MG63 (cell line): ENCODE measurements around the gene CXCL14. TPM values are rescaled to one million over a fixed set of nuclear protein-coding genes. Genes with fewer than 3 reads are reported as not detected.

Experiments
- DNase-seq: peaks from one replicate; pipeline ENCODE4 v3.0.0-alpha.2; 2020
- H3K27me3 ChIP-seq: fragments of 250-450 bp; sonication (Bioruptor Pico); 2 replicates; pipeline ENCODE4 v1.5.1; 2020; ENCODE audit warnings: mild to moderate bottlenecking, moderate library complexity
- H3K36me3 ChIP-seq: fragments of 250-450 bp; sonication (Bioruptor Pico); 2 replicates; pipeline ENCODE4 v1.5.1; 2020; ENCODE audit warnings: mild to moderate bottlenecking, moderate library complexity
- H3K4me3 ChIP-seq: fragments of 250-450 bp; sonication (Bioruptor Pico); 2 replicates; pipeline ENCODE4 v1.5.1; 2020; ENCODE audit warnings: mild to moderate bottlenecking, moderate library complexity
- H3K9me3 ChIP-seq: fragments of 250-450 bp; sonication (Bioruptor Pico); 2 replicates; pipeline ENCODE4 v1.5.1; 2020; ENCODE audit warnings: mild to moderate bottlenecking, moderate library complexity
- total RNA-seq: library from RNA; depleted of rRNA; stranded (reverse); fragments of >200 nt; shearing (Covaris generic); gene quantifications from 2 replicates; pipeline ENCODE4 v1.2.3, GENCODE V29; 2014; ENCODE audit warnings: low replicate concordance

CXCL14 gene
- total RNA-seq, 1 experiment from 2014 or later = 0.76 TPM

DNA sequence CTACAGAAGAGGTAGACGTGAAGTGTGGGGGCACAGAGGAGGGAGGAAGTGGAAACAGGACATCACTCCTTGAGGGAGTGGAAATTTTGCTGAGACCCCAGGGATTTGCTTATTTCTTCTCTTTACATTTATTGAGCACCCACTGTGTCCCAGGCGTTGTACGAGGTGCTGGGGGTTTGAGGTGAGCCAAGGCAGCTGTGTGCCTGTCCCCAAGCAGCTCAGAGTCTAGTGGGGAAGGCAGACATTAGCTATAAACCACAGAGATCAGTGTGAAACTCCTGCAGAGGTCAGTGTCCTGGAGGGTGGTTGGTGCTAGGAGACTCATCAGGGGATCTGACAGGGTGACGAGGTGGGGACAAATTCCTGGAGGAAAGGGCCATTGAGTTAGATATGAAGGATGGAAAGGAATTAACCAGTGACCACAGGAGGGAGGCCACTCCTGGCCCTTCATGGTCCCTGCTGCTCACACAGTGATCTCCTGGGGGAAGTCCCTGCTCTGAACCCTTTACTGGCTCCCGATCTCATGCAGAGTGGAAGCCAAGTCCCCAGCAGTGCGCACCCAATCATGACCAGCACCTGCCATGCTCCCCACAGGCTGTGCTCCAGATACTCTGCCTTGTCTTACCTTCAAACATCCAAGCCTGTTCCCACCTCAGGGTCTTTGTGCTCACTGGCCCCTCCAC lies 3.4 kb upstream of the CXCL14 start:
- DNase-seq = no peak
- Histone ChIP-seq H3K4me3 (no peak overlapping the region), H3K27me3 (peaks cover 81% of the 10 kb centered on the region), H3K9me3 (no peaks in the 10 kb centered on the region), H3K36me3 (no peaks in the 10 kb centered on the region)

DNA sequence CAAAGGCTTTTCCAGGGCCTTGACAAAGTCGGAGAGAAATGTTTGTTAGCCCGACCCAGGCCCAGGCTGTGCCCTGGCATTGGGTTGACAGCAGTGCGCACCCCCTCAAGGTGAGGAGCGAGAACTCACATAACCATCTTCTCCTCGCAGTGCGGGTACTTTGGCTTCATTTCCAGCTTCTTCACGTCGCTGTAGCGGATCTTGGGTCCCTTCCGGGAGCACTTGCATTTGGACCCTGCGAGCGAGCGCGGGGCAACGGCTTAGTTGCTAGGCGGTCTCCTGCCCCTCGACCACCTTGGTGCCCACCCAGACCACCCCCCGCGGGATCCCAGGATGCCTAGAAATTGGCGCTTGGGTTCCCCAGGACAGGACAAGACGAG lies 496 bp downstream of the CXCL14 start:
- Histone ChIP-seq H3K4me3 (peak overlapping the region; percentile 28), H3K27me3 (peaks cover 53% of the 10 kb centered on the region), H3K9me3 (no peaks in the 10 kb centered on the region), H3K36me3 (no peaks in the 10 kb centered on the region)
- DNase-seq = no peak

DNA sequence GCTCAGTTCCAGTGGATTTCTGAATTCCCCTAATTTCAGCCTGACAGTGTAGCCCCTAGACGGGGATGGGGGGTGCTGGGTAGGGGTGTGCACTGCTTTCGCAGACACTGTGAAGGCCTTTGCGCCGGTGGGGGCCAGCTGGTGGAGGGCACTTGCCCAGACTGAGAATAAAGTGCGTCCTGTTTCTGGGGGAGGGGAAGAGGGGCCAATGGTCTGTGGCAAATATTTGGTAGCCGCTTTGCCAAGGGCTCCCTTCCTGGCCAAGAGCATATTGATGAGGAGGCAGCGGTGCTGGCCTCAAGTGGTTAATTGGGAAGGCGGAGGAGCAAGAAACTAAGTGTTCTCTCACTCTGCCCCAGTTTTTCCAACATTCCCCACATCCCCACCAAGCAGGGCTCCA lies 1.4 kb downstream of the CXCL14 start:
- H3K27me3 ChIP-seq = peaks cover 45% of the 10 kb centered on the region
- no peak for DNase-seq
- no peak overlapping the region for H3K4me3 ChIP-seq
- no peaks in the 10 kb centered on the region for H3K36me3 ChIP-seq
- H3K9me3 ChIP-seq = no peaks in the 10 kb centered on the region

DNA sequence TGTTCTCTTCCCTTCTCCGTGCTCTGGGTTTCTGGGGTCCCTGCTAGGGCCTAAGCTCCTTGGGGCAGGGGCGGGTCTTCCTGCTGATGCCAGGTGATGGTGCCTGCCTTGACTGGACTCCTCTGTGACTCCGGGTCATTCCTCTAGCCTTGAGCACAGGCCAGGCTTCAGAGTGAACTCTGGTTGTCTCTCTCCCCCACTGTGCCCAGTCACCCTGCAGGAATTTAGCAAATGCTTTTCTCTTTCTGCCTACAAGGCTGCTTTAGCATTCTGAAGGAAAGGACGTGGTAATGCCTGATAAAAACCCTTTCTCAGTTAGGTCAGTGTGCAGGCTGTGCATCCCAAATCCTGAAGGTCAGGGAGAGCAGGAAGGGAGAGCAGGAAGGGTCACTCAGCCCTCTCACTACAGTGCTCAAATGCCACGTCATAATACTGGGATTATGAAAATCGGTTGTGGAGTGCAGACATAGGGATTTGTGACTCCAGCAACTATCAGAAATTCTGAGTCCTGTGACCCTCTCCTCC lies 2.7 kb downstream of the CXCL14 start:
- no peaks in the 10 kb centered on the region for H3K36me3 ChIP-seq
- no peak overlapping the region for H3K4me3 ChIP-seq
- H3K27me3 ChIP-seq = peaks cover 35% of the 10 kb centered on the region
- DNase-seq = peak; percentile 77
- H3K9me3 ChIP-seq = no peaks in the 10 kb centered on the region

DNA sequence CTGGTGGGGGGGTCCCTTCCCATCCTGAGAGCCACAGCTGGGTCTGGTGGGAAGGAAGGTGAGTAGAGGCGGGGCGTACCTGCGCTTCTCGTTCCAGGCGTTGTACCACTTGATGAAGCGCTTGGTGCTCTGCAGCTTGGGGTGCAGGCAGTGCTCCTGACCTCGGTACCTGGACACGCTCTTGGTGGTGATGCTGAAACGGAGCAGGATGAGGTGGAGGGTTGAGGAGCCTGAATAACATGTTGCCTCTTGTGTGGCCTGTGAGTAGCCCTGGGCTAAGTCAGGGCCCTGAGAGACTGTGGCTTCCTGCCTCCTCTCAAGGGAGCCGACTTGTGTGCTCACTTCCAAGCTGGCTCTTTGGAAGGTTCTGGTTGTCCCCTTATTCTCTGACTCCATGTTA lies 4.3 kb downstream of the CXCL14 start:
- H3K36me3 ChIP-seq = no peaks in the 10 kb centered on the region
- H3K27me3 ChIP-seq = peaks cover 27% of the 10 kb centered on the region
- H3K4me3 ChIP-seq = no peak overlapping the region
- DNase-seq = no peak
- H3K9me3 ChIP-seq = no peaks in the 10 kb centered on the region

DNA sequence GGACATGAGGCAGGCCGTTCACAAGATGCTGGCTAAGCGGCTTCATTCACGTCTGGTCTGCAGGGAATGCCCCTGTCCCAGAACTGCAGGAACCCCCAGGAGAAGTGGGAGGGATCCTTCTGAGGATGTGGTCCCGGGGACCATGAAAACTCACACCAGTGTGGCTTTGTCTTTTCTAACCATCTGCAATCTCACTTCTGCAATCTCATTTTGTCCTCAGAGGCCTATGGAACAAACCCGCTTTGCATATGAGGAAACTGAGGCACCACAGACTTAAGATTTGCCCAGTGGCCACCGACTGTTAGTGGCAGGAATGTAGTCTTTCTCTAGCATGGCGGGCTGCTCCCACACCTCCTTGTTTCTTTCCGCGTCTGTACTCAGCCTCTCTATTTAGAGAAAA lies 6.9 kb downstream of the CXCL14 start:
- DNase-seq = no peak
- H3K9me3 ChIP-seq = no peaks in the 10 kb centered on the region
- peaks cover 8% of the 10 kb centered on the region; the same call in 1 of the 2 replicates for H3K27me3 ChIP-seq
- no peaks in the 10 kb centered on the region for H3K36me3 ChIP-seq
- H3K4me3 ChIP-seq = no peak overlapping the region

DNA sequence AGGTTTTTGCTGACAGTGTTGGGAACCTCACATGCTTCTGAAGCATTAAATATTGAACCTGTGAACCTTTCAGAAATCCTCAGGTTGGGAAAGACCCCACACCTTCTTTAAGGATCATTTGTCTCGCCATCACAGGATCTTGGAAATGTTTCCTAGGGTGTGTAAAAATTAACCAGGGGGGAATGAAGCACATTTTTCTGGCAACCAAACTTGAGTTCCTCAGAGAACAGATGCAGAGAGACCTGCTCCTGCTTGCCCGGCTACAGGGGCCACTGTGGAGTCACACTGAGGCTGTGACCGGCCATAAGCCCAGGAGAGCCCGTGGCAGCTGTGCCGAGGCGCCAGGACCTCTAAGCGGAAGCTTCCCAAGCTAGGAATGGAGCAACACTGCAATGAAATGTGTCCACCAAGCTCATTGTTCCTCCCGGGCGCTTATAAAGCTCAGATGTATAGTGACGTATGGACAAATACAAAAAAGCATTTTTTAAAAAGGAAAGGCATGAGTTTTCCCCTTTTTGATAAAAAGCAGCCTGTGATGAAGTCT lies 7.7 kb downstream of the CXCL14 start:
- H3K27me3 ChIP-seq = peaks cover 8% of the 10 kb centered on the region; the same call in 1 of the 2 replicates
- no peak for DNase-seq
- no peaks in the 10 kb centered on the region for H3K36me3 ChIP-seq
- H3K4me3 ChIP-seq = no peak overlapping the region
- H3K9me3 ChIP-seq = no peaks in the 10 kb centered on the region

DNA sequence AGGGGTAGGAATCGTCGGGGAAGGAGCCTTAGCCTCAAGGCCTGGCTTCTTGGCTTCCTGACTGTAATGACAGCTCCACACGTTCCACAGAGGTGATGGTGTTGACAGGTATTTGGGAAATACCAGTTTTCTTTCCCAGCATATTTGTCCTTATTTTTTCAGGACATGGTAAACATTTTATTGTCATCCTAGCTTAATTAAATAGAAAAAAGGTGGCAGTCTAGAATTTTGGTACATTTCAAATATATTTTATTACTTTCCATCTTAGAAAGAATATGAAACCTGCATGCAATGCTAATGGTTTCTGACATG lies 8.4 kb downstream of the CXCL14 start:
- H3K9me3 ChIP-seq = no peaks in the 10 kb centered on the region
- DNase-seq = no peak
- H3K27me3 ChIP-seq = peaks cover 12% of the 10 kb centered on the region
- H3K4me3 ChIP-seq = no peak overlapping the region
- no peaks in the 10 kb centered on the region for H3K36me3 ChIP-seq

DNA sequence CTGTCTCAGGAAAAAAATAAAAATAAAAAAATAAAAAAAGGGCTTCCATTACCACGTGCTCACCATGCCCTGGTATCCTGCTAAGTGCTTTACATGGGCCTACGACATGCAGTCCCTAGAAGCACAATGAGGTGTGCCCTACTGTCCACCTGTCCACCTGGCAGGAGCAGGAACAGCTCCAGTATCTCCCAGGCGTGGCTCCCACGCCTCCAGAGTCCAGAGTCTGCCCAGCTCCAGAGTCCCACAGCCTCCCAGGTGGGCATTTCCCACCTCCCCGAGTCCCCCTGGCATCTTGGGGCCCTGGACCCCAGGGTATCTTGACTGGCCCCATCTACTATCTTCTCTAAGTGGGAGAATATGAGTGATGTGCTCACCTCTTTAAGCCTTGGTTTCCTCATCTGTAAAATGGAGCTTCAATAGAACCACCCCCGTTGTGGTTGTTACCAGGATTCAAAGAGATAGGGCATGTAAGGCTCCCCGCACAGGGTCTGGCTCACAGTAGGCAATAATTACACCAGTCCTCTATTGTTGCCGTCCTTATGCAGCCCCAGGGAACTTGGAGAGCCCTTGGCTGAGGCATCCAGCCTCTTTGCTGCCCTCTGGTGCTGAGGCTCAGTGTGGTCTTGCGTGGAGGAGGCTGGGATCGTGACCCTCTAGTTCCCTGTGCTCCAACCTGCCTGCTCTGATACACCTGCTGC lies 8.9 kb downstream of the CXCL14 start:
- Histone ChIP-seq H3K9me3 (no peaks in the 10 kb centered on the region), H3K27me3 (peaks cover 13% of the 10 kb centered on the region), H3K4me3 (no peak overlapping the region), H3K36me3 (no peaks in the 10 kb centered on the region)
- peak; percentile 60 for DNase-seq

DNA sequence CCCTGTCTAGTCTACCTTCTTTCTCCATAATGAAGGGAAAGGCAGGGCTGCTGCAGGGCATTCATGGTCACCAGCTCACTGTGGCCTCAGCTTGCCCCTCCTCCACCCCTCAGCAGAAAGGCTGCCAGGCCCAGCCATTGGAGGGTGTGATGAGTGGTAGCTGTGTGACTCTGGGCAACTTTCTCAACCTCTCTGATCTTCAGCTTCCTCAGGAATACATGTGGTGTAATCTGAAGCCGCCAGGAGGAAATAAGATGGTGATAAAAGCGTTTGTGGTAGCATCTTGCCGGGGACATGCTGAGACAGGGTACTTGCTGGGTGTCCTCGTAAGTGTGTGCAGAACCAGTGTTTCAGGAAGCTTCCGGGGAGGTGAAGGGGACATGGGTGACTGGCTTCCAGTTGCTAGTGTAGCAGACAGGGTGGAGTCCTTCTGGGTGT lies 9.8 kb downstream of the CXCL14 start:
- peaks cover 13% of the 10 kb centered on the region for H3K27me3 ChIP-seq
- no peaks in the 10 kb centered on the region for H3K36me3 ChIP-seq
- no peak overlapping the region for H3K4me3 ChIP-seq
- DNase-seq = no peak
- H3K9me3 ChIP-seq = no peaks in the 10 kb centered on the region

DNA sequence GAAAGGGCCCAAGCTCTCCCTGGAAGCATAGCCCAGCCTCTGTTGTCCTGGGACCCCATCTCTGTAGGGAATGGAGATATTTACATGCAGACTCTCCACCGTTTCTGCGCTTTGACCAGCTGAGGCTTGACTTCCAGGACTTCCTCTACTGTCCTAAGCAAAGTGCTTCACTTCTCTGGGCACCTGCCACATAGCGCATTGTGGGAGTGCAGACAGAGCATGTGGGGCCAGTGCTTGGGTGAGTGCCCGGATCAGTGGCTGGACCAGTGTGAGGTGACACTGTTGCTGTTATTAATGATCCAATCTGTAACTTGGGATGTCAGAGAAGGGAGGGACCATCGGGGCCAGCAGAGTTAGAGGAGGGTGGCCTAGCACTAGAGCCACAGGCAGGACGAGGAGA lies 10.5 kb downstream of the CXCL14 start:
- no peak for DNase-seq
- Histone ChIP-seq H3K9me3 (no peaks in the 10 kb centered on the region), H3K4me3 (no peak overlapping the region), H3K36me3 (no peaks in the 10 kb centered on the region), H3K27me3 (peaks cover 13% of the 10 kb centered on the region)

DNA sequence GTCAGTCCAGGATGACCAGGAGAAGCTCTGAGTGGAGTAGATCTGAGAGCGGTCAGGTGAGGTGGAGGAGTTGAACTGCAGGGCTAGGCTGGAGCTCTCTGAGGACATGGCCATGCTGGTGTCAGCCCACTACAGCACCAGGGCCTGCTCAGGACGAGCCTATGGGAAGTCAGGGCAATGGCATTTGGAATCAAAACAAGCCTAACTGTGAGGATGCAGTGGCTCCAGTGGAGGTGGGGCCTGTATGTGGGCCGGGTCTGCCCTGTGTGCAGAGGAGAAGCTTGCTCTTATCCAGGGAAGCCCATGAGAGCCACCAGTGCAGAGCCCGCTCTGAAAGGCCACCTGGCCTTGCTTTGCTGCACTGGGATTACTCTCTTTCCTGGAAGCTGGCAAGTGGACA lies 11.1 kb downstream of the CXCL14 start:
- H3K36me3 ChIP-seq = no peaks in the 10 kb centered on the region
- H3K9me3 ChIP-seq = no peaks in the 10 kb centered on the region
- H3K27me3 ChIP-seq = peaks cover 13% of the 10 kb centered on the region
- no peak for DNase-seq
- H3K4me3 ChIP-seq = no peak overlapping the region

DNA sequence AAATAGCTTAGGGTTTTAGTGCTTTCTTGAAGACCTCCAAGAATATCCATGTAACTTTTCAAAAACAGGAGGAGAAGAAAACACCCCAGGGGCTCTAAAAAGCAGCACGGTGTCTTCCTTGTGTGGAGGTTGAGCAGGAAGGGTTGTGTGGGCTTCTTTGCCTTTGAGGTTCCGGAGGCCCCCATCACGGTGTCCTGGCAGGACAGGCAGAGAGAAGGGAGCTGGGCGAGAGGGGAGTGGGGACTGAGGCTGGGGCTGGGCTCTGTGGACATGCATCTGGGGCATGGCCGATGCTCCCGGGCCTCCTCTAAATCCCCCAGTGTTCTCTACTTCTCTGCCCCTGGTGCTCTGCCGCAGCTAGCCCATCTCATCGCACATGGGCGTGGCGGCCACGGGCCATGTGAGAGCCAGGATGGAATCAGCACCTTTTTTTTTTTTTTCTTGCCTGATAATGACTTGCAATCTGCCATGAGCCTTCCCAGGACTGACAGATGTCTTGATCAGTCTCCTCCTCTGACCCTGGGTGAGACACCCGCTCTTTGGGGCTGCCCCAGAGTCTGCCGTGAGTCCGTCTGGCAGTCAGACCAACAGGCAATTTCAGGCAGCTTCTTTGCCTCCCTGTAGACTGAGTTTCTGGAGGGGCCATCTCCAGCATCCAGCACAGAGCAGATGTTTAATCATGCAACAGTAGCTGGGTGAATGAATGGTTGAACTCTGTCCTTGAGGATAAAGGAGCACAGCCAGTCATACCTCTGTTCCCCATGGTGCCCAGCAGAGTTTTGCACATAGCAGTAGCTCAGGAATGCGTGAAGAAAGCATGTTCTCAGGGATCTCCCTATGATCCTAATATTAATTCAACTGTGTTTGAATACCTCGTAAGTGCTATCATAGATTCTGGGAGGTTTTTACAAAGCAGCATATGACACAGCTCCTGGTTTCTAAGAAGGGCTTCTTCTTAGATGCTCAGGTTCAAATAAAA lies 12.1 kb downstream of the CXCL14 start:
- H3K27me3 ChIP-seq = peaks cover 13% of the 10 kb centered on the region
- no peak overlapping the region for H3K4me3 ChIP-seq
- no peaks in the 10 kb centered on the region for H3K36me3 ChIP-seq
- H3K9me3 ChIP-seq = no peaks in the 10 kb centered on the region
- no peak for DNase-seq

DNA sequence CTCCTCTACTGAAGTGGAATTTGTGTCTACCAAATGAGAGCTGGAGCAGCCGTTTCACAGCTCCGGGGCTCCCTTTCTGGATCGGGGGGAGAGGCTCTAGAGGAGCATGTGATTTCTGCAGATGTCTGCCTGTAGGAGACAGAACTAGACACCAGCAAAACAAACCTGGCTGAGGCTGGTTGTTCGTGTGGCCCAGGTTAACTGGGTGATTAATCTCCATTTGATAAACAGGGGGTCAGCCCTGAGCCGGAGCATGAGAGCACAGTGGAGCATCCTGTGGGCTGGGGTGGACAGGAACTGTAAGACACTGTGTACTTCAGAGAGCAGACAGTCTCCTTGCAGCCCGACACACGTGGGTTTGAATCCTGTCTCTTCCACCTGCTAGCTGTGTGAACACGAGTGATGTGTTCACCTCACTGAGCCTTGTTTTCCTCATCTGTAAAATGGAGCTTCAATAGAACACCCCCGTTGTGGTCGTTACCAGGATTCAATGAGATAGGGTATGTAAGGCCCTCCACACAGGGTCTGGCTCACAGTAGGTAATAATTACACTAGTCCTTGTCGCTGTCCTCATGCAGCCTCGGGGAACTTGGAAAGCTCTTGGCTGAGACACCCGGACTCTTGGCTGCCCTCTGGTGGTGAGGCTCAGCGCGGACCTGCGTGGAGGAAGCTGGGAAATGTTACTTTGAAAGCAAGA lies 12.9 kb downstream of the CXCL14 start:
- Histone ChIP-seq H3K27me3 (peaks cover 7% of the 10 kb centered on the region), H3K36me3 (no peaks in the 10 kb centered on the region), H3K4me3 (no peak overlapping the region), H3K9me3 (no peaks in the 10 kb centered on the region)
- peak; percentile 60 for DNase-seq

DNA sequence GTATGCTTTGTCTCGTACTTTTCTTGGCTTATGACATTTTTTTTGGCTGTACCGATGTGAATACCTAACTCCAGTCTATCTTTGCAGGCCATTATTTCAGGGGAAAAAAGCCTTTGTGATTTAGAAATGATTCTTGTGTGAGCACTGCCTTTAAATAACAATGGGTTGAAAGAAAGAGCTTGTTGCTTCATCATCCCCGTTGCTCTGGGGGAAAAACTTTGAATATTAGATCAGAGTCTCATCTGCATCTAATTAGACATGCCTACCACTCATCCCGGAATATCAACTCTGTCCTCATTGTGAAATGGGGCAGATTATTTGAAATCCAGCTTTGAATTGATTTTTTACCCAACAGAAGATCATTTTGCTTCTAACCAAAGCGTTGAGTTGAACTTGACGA lies 13.5 kb downstream of the CXCL14 start:
- Histone ChIP-seq H3K36me3 (no peaks in the 10 kb centered on the region), H3K9me3 (no peaks in the 10 kb centered on the region), H3K4me3 (no peak overlapping the region), H3K27me3 (peaks cover 5% of the 10 kb centered on the region)
- DNase-seq = no peak

DNA sequence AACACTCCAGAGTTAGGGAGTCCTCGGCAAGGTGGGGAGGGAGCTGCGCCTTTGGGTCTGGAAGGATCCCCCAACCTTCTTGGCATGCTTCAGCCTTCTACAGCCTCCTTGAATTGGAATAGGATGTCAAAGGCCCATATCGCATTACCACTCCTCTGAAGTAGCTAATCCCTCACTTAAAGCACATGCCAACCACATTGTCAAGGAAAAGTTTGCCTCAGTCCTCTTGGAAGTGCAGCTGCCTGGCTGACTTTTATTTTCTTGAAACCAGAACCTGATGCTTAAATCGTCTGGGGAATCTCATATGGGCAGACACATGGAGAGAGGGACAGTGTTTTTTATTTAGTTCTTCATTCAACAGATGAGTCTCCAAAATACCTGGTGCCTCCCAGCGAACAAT lies 14.5 kb downstream of the CXCL14 start:
- H3K4me3 ChIP-seq = no peak overlapping the region
- H3K27me3 ChIP-seq = peaks cover 4% of the 10 kb centered on the region
- H3K9me3 ChIP-seq = no peaks in the 10 kb centered on the region; the same call in 1 of the 2 replicates
- no peaks in the 10 kb centered on the region for H3K36me3 ChIP-seq
- DNase-seq = no peak
